Parathyroid adenoma (tissue), 2 donors: Measurements from ENCODE around the gene COX8A.

Experiments used
- H2AFZ ChIP-seq: fragments of 300-600 bp; sonication (generic); one replicate; pipeline ENCODE4 v1.7.0; 2017; ENCODE audit warnings: antibody characterized with exemption, mild to moderate bottlenecking
- H3K27ac ChIP-seq: fragments of 300-600 bp; sonication (generic); one replicate; pipeline ENCODE4 v1.7.0; 2017
- H3K27me3 ChIP-seq: fragments of 300-600 bp; sonication (generic); one replicate; pipeline ENCODE4 v1.7.0; 2017; ENCODE audit warnings: low read length; ENCODE audit not compliant: control insufficient read depth, insufficient read depth
- H3K36me3 ChIP-seq: fragments of 300-600 bp; sonication (generic); one replicate; pipeline ENCODE4 v1.7.0; 2017; ENCODE audit warnings: low read length; ENCODE audit not compliant: control insufficient read depth, insufficient read depth
- H3K4me1 ChIP-seq: fragments of 300-600 bp; sonication (generic); one replicate; pipeline ENCODE4 v1.7.0; 2017; ENCODE audit warnings: control low read depth
- H3K4me2 ChIP-seq: fragments of 300-600 bp; sonication (generic); one replicate; pipeline ENCODE4 v1.7.0; 2017; ENCODE audit warnings: low read length
- H3K4me3 ChIP-seq: fragments of 300-600 bp; sonication (generic); one replicate; pipeline ENCODE4 v1.7.0; 2017; ENCODE audit warnings: low read depth, low read length
- H3K79me2 ChIP-seq: fragments of 300-600 bp; sonication (generic); one replicate; pipeline ENCODE4 v1.7.0; 2017; ENCODE audit warnings: control low read depth
- H3K9ac ChIP-seq: fragments of 300-600 bp; sonication (generic); one replicate; pipeline ENCODE4 v1.7.0; 2017; ENCODE audit warnings: mild to moderate bottlenecking
- H3K9me3 ChIP-seq: fragments of 300-600 bp; sonication (generic); one replicate; pipeline ENCODE4 v1.7.0; 2017; ENCODE audit warnings: low read length; ENCODE audit not compliant: control insufficient read depth
- CTCF ChIP-seq: fragments of 300-600 bp; sonication (generic); IDR thresholded peaks from one replicate; pipeline ENCODE4 v1.7.0; 2017; ENCODE audit warnings: antibody characterized with exemption, mild to moderate bottlenecking
- donor health status: primary hyperparathyroidism.

Gene COX8A

DNA sequence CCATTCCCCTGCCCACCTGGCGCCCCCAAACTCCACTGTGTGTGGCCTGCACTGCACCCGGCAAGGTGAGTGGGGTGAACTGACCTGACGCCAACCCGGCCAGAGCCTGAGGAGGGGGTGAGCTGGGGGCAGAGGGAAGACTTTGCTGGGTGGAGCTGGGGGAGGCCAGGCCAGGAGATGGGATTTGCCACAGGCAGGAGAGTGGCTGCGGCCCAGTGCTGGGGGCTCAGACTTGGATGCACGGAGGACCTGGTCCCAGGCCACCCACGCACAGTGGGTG lies 43.5 kb downstream of the COX8A start:
- H2AFZ ChIP-seq = no peak overlapping the region
- H3K4me1 ChIP-seq = no peaks in the 10 kb centered on the region
- no peaks in the 10 kb centered on the region for H3K27me3 ChIP-seq
- H3K4me3 ChIP-seq = no peak overlapping the region
- no peak overlapping the region for H3K27ac ChIP-seq
- no peaks in the 10 kb centered on the region for H3K36me3 ChIP-seq
- H3K79me2 ChIP-seq = no peaks in the 10 kb centered on the region
- no peak overlapping the region for H3K4me2 ChIP-seq
- H3K9me3 ChIP-seq = no peaks in the 10 kb centered on the region
- TF ChIP-seq CTCF = no peak
- no peak overlapping the region for H3K9ac ChIP-seq

DNA sequence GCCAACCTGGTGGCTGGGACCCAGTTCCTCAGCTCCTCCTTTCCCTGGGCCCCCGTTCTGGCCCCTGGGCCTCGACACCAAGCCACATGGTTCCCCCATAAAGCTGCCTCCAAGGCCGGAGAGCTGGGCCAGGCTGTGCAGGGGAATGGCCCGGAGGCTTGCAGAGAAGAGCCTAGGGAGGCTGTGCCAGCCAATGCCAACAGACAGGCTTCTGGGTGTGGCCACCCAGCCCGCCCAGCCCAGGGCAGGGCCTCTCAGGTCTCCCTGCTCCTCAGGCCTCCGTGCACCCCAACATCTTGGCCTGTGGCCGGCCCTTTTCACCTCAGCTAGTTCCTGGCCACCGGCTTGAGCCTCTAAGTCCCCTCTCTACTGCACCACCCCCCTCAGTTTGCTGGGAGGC lies 43.9 kb downstream of the COX8A start:
- no peaks in the 10 kb centered on the region for H3K27me3 ChIP-seq
- H3K27ac ChIP-seq = no peak overlapping the region
- H3K79me2 ChIP-seq = no peaks in the 10 kb centered on the region
- H3K9ac ChIP-seq = no peak overlapping the region
- H3K4me2 ChIP-seq = no peak overlapping the region
- no peak overlapping the region for H2AFZ ChIP-seq
- H3K4me3 ChIP-seq = no peak overlapping the region
- no peak for TF ChIP-seq CTCF
- no peaks in the 10 kb centered on the region for H3K4me1 ChIP-seq
- H3K36me3 ChIP-seq = no peaks in the 10 kb centered on the region
- no peaks in the 10 kb centered on the region for H3K9me3 ChIP-seq

DNA sequence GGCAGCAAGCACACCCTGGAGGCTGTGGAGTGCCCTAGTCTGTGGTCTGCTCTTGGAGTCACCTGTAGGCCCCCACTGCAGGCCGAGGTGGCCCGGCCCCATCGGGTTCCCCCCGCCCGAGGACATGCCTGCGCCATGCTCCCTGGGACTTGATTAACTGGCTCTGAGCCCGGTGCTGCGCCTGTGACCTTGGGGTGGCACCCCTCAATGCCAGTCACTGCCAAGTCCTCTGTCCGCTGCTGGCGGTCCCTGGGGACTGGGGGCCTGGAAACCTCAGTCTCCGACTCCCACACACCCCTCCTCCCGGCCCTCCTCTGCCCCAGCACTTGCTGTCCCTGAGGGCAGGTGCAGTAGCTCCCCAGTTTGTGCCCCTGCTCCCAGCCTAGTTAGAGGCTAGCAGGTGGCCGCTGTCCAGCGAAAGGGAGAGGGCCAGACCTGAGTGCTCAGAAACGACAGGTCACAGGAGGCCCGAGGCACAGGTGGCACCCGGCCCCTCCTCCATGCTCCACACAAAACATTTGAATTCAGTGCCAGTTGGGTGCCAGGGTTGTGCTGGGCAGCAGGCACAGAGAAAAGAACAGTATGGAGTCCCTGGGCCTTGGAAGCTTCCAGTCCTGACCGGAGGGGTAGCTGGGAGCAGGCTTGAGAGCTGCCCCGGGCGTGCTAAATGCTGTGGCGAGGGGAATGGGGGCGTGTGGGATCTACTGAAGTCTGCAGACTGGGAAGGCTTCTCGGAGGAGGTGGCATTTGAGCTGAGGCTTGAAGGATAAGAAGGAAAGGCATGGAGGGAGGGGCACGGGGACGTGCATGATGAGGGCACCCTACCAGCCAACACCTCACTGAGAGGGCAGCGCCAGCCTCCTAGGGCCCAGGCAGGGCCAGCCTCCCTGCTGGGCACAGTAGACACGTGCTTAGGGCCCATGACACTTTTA lies 45.0 kb downstream of the COX8A start:
- no peaks in the 10 kb centered on the region for H3K79me2 ChIP-seq
- no peaks in the 10 kb centered on the region for H3K36me3 ChIP-seq
- no peaks in the 10 kb centered on the region for H3K27me3 ChIP-seq
- no peaks in the 10 kb centered on the region for H3K4me1 ChIP-seq
- no peak for TF ChIP-seq CTCF
- no peaks in the 10 kb centered on the region for H3K9me3 ChIP-seq
- H3K4me3 ChIP-seq = no peak overlapping the region
- no peak overlapping the region for H3K27ac ChIP-seq
- no peak overlapping the region for H2AFZ ChIP-seq
- H3K9ac ChIP-seq = no peak overlapping the region
- no peak overlapping the region for H3K4me2 ChIP-seq

DNA sequence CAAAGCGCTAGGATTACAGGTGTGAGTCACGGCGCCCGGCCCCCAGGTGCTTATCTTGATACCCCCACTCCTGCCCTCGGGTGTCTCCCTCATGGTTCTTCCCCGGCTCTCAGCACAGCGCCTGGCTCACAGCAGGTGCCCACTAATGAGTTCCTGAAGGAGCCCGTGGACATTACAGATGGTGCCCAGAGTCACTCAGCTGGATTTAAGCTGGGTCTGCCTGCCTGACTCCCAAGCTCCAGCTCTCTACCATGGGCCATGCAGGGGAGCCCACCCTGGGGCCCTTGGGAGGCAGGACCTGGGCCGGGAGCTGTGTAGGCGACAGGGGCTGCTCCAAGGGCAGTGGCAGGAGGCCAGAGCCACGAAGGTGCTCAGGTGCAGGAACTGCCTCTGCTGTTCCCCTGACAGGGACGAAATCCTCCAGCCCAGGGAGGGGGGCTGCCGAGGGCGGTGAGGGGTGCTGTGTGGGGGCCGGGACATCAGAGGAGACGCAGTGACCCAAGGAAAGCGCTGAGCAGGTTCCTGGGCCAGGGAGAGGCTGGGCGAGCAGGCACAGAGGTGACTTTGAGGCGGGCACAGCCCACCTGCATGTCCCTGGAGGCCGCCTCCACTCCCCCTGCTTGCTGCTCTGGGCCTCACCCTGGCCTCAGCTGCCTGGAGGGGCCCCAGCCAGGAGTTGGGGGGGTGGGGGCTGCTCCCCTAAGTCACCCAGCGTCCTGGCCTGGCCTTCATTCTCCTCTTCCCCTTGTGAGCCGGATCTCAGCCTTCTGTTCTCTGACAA lies 46.7 kb downstream of the COX8A start:
- Histone ChIP-seq H3K27me3 (no peaks in the 10 kb centered on the region), H3K27ac (no peak overlapping the region), H3K36me3 (no peaks in the 10 kb centered on the region), H2AFZ (no peak overlapping the region), H3K79me2 (no peaks in the 10 kb centered on the region), H3K4me3 (no peak overlapping the region), H3K9me3 (no peaks in the 10 kb centered on the region), H3K4me1 (no peaks in the 10 kb centered on the region), H3K4me2 (no peak overlapping the region), H3K9ac (no peak overlapping the region)
- no peak for TF ChIP-seq CTCF
